AG08396 (cell line): Measurements from ENCODE around the gene EBF3.

Source experiments
- DNase-seq: peaks from one replicate; pipeline ENCODE4 v3.0.0; 2012; ENCODE audit warnings: low spot score, mixed read lengths

EBF3 gene

GRCh38 chr10:129852829-129853561 is 111.1 kb downstream of the EBF3 start:
- no peak for DNase-seq

- no peak for DNase-seq
These were observed 112.0 kb downstream of the EBF3 start for GRCh38 chr10:129851941-129852640.

- no peak for DNase-seq
These were observed 113.3 kb downstream of the EBF3 start for GRCh38 chr10:129850790-129851189.

GRCh38 chr10:129850316-129850715 is 113.8 kb downstream of the EBF3 start:
- DNase-seq, result no peak

- no peak for DNase-seq
These were observed 114.2 kb downstream of the EBF3 start for GRCh38 chr10:129849853-129850252.

GRCh38 chr10:129849452-129849750 is 114.7 kb downstream of the EBF3 start:
- DNase-seq, result no peak

GRCh38 chr10:129848696-129849451 is 115.2 kb downstream of the EBF3 start:
- DNase-seq, result no peak

GRCh38 chr10:129847741-129848483 is 116.2 kb downstream of the EBF3 start:
- DNase-seq, result no peak

- DNase-seq, result no peak
These were observed 117.1 kb downstream of the EBF3 start for GRCh38 chr10:129846991-129847391.

GRCh38 chr10:129845111-129845753 is 118.8 kb downstream of the EBF3 start:
- DNase-seq, result no peak

- DNase-seq, result no peak
These were observed 119.8 kb downstream of the EBF3 start for GRCh38 chr10:129844216-129844766.

- no peak for DNase-seq
These were observed 120.4 kb downstream of the EBF3 start for GRCh38 chr10:129843702-129844101.

GRCh38 chr10:129843131-129843541 is 120.9 kb downstream of the EBF3 start:
- no peak for DNase-seq

- DNase-seq, result no peak
These were observed 122.0 kb downstream of the EBF3 start for GRCh38 chr10:129842031-129842430.

- no peak for DNase-seq
These were observed 122.5 kb downstream of the EBF3 start for GRCh38 chr10:129841590-129841989.

GRCh38 chr10:129841071-129841470 is 123.0 kb downstream of the EBF3 start:
- DNase-seq, result no peak

- DNase-seq, result no peak
These were observed 123.9 kb downstream of the EBF3 start for GRCh38 chr10:129840196-129840590.

GRCh38 chr10:129839285-129840195 is 124.5 kb downstream of the EBF3 start:
- no peak for DNase-seq

- no peak for DNase-seq
These were observed 125.3 kb downstream of the EBF3 start for GRCh38 chr10:129838794-129839193.

GRCh38 chr10:129837909-129838582 is 126.0 kb downstream of the EBF3 start:
- no peak for DNase-seq
